ENCODE data around the gene SMARCA4.
"Not testable (repeated sequence)": the region's sequence is repeated elsewhere in the genome, so short reads cannot be mapped to it uniquely, and the experiment has no call there.

The SMARCA4 gene

GRCh38 chr19:10929402-10929794 lies 31.4 kb upstream of the SMARCA4 start:
- peak; percentile 18 for DNase-seq

GRCh38 chr19:10935371-10936059 lies 25.3 kb upstream of the SMARCA4 start:
- no peak for DNase-seq

GRCh38 chr19:10936661-10937084 lies 24.2 kb upstream of the SMARCA4 start:
- DNase-seq = peak; percentile 78

GRCh38 chr19:10941649-10942048 lies 19.2 kb upstream of the SMARCA4 start:
- not testable (repeated sequence) for DNase-seq

- not testable (repeated sequence) for DNase-seq
Observed at GRCh38 chr19:10943412-10943811, 17.4 kb upstream of the SMARCA4 start.

- no peak for DNase-seq
Observed at GRCh38 chr19:10945264-10945663, 15.6 kb upstream of the SMARCA4 start.

- DNase-seq = no peak
Observed at GRCh38 chr19:10946958-10947657, 13.7 kb upstream of the SMARCA4 start.

GRCh38 chr19:10952809-10953208 lies 8.0 kb upstream of the SMARCA4 start:
- no peak for DNase-seq

- DNase-seq = not testable (repeated sequence)
Observed at GRCh38 chr19:10959277-10959968, 1.4 kb upstream of the SMARCA4 start.

GRCh38 chr19:10961073-10961860 lies 437 bp downstream of the SMARCA4 start:
- peak; percentile 31 for DNase-seq

- DNase-seq = no peak
Observed at GRCh38 chr19:10962863-10963262, 2.0 kb downstream of the SMARCA4 start.

- DNase-seq = no peak
Observed at GRCh38 chr19:10963865-10964264, 3.0 kb downstream of the SMARCA4 start.

- no peak for DNase-seq
Observed at GRCh38 chr19:10964903-10965302, 4.1 kb downstream of the SMARCA4 start.

- no peak for DNase-seq
Observed at GRCh38 chr19:10965398-10965797, 4.6 kb downstream of the SMARCA4 start.

- no peak for DNase-seq
Observed at GRCh38 chr19:10966809-10967208, 6.0 kb downstream of the SMARCA4 start.

- DNase-seq = no peak
Observed at GRCh38 chr19:10968527-10969135, 7.8 kb downstream of the SMARCA4 start.

- no peak for DNase-seq
Observed at GRCh38 chr19:10971107-10971726, 10.4 kb downstream of the SMARCA4 start.

GRCh38 chr19:10975374-10976130 lies 14.7 kb downstream of the SMARCA4 start:
- no peak for DNase-seq

- no peak for DNase-seq
Observed at GRCh38 chr19:10976131-10976892, 15.5 kb downstream of the SMARCA4 start.

GRCh38 chr19:10977742-10978092 lies 16.9 kb downstream of the SMARCA4 start:
- DNase-seq = no peak

GRCh38 chr19:10979951-10980381 lies 19.1 kb downstream of the SMARCA4 start:
- DNase-seq = peak; percentile 78
